GM12801 (cell line): ENCODE data around the gene ASB5.

Experiments used
- CTCF ChIP-seq: IDR thresholded peaks from one replicate; pipeline ENCODE4 v1.5.1; 2011; ENCODE audit warnings: control low read depth; ENCODE audit not compliant: insufficient read length; ENCODE audit errors: extremely low read depth

ASB5 gene

GRCh38 chr4:176195184-176195978 is 73.6 kb downstream of the ASB5 start, which contains the start of gene SPATA4:
SPATA4 (minus strand) TSS chr4:176195585; CDS start chr4:176195562, 23 bp downstream.
- no peak for TF ChIP-seq CTCF

- TF ChIP-seq CTCF, result no peak
Measured at GRCh38 chr4:176193938-176194337, 75.1 kb downstream of the ASB5 start.

- no peak for TF ChIP-seq CTCF
Measured at GRCh38 chr4:176193126-176193525, 75.9 kb downstream of the ASB5 start.

- no peak for TF ChIP-seq CTCF
Measured at GRCh38 chr4:176191974-176192373, 77.0 kb downstream of the ASB5 start.

- no peak for TF ChIP-seq CTCF
Measured at GRCh38 chr4:176189891-176190795, 78.9 kb downstream of the ASB5 start.

GRCh38 chr4:176188654-176189053 is 80.4 kb downstream of the ASB5 start:
- no peak for TF ChIP-seq CTCF

GRCh38 chr4:176187624-176188023 is 81.4 kb downstream of the ASB5 start:
- TF ChIP-seq CTCF, result no peak
